OCI-LY3 (cell line): ENCODE measurements around the gene BAD.
A peak's percentile ranks its signal among the peaks of the same experiment; 100 is the strongest.

Source experiments
- EZH2phosphoT487 ChIP-seq: fragments of 200-600 bp; shearing (Covaris generic); IDR thresholded peaks from 2 replicates; pipeline ENCODE4 v1.6.1; 2018; ENCODE audit warnings: antibody characterized with exemption, mixed run types, low read depth
- TF ChIP-seq, protein P1 (sequence below): fragments of 200-600, 300-600 bp; sonication (generic); IDR thresholded peaks from 2 replicates; pipeline ENCODE4 v1.5.1; 2014; ENCODE audit warnings: antibody characterized with exemption, low read length, low read depth

DNA sequence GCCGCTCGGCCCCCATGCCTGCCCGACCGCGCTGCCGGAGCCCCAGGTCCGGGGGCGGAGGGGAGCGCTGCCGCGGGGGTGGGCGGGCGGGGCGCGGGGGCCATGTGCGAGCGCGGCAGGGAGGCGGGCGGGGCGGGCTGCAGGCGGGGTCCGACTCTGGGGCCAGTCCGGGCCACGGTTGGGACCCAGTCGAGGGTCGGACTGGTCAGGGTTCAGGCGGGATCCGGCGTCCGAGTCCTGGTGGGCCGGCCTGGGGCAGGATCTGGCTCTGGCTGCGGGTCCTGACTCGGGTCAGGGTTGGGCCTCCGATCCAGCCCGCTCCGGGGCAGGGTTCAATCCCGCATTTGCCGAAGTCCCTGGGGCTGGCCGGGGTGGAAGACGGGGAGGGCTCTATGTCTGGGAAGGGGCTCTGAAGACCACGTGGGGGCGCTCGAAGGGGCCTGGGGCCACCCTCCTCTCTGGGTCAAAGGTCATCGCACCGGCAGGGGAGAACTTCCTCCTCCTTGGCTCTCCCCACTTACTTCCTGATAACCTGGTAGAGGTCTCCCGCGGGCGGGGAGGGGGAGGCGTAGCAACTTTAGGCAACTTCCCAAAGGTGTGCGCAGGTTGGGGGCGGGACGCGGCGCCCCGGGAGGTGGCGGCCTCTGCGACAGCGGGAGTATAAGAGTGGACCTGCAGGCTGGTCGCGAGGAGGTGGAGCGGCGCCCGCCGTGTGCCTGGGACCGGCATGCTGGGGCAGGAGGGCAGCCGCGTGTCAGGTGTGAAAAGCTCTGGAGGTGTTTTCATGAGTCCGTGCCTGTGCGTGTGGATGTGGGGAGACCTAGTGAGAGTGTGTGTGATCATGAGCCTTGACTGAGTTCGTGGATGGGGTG is 21.5 kb upstream of the BAD start:
- TF ChIP-seq, protein P1, sequence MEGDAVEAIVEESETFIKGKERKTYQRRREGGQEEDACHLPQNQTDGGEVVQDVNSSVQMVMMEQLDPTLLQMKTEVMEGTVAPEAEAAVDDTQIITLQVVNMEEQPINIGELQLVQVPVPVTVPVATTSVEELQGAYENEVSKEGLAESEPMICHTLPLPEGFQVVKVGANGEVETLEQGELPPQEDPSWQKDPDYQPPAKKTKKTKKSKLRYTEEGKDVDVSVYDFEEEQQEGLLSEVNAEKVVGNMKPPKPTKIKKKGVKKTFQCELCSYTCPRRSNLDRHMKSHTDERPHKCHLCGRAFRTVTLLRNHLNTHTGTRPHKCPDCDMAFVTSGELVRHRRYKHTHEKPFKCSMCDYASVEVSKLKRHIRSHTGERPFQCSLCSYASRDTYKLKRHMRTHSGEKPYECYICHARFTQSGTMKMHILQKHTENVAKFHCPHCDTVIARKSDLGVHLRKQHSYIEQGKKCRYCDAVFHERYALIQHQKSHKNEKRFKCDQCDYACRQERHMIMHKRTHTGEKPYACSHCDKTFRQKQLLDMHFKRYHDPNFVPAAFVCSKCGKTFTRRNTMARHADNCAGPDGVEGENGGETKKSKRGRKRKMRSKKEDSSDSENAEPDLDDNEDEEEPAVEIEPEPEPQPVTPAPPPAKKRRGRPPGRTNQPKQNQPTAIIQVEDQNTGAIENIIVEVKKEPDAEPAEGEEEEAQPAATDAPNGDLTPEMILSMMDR: peak; percentile 72
- no peak for TF ChIP-seq EZH2phosphoT487
